SH-SY5Y (cell line): ENCODE measurements around the gene BRD1.

Experiments used
- GATA2 ChIP-seq: IDR thresholded peaks from 2 replicates; pipeline ENCODE4 v1.6.1; 2011; ENCODE audit warnings: mild to moderate bottlenecking, low read depth, low read length
- GATA3 ChIP-seq: IDR thresholded peaks from 2 replicates; pipeline ENCODE4 v1.6.1; 2011; ENCODE audit warnings: low read depth, mild to moderate bottlenecking, low read length, moderate library complexity

GRCh38 chr22:49738566-49738965 is 89.1 kb downstream of the BRD1 start:
- no peak for TF ChIP-seq GATA2
- TF ChIP-seq GATA3, result no peak
